BLaER1 (cell line): ENCODE results near the gene NEK11.

ENCODE experiments used
- H3K27ac ChIP-seq: shearing (Covaris generic); formaldehyde crosslinking; 2 replicates; pipeline ENCODE4 v1.8.1; 2022
- H3K27me3 ChIP-seq: shearing (Covaris generic); formaldehyde crosslinking; 2 replicates; pipeline ENCODE4 v1.8.1; 2022
- H3K36me3 ChIP-seq: shearing (Covaris generic); formaldehyde crosslinking; 2 replicates; pipeline ENCODE4 v1.8.1; 2022
- H3K4me1 ChIP-seq: shearing (Covaris generic); formaldehyde crosslinking; 2 replicates; pipeline ENCODE4 v1.8.1; 2022
- H3K4me2 ChIP-seq: shearing (Covaris generic); formaldehyde crosslinking; 2 replicates; pipeline ENCODE4 v1.8.1; 2022
- H3K4me3 ChIP-seq: shearing (Covaris generic); formaldehyde crosslinking; 2 replicates; pipeline ENCODE4 v1.8.1; 2022
- H3K9ac ChIP-seq: shearing (Covaris generic); formaldehyde crosslinking; 2 replicates; pipeline ENCODE4 v1.8.1; 2022
- H3K9me3 ChIP-seq: shearing (Covaris generic); formaldehyde crosslinking; 2 replicates; pipeline ENCODE4 v1.8.1; 2022
- H4K20me1 ChIP-seq: shearing (Covaris generic); formaldehyde crosslinking; 2 replicates; pipeline ENCODE4 v1.8.1; 2022
- Cebpa-rat ChIP-seq: shearing (Covaris generic); IDR thresholded peaks from 2 replicates; pipeline ENCODE4 v1.8.1; 2022

Gene NEK11

GRCh38 chr3:131007782-131008181 lies 18.9 kb upstream of the NEK11 start:
- no peak overlapping the region for H3K4me3 ChIP-seq
- peaks cover 73% of the 10 kb centered on the region for H3K36me3 ChIP-seq
- no peak overlapping the region for H3K4me2 ChIP-seq
- peak; percentile 63; the same call in 1 of the 2 replicates for TF ChIP-seq Cebpa-rat
- H3K9ac ChIP-seq: no peak overlapping the region
- no peaks in the 10 kb centered on the region for H3K27me3 ChIP-seq
- no peaks in the 10 kb centered on the region; the same call in 1 of the 2 replicates for H3K4me1 ChIP-seq
- H4K20me1 ChIP-seq: no peaks in the 10 kb centered on the region
- no peaks in the 10 kb centered on the region for H3K9me3 ChIP-seq
- H3K27ac ChIP-seq: no peak overlapping the region

- H3K4me2 ChIP-seq: no peak overlapping the region
- no peaks in the 10 kb centered on the region for H3K9me3 ChIP-seq
- H3K27ac ChIP-seq: no peak overlapping the region
- no peak for TF ChIP-seq Cebpa-rat
- H3K4me3 ChIP-seq: no peak overlapping the region
- H3K4me1 ChIP-seq: no peaks in the 10 kb centered on the region; the same call in 1 of the 2 replicates
- no peak overlapping the region for H3K9ac ChIP-seq
- H3K36me3 ChIP-seq: peaks cover 75% of the 10 kb centered on the region
- no peaks in the 10 kb centered on the region for H4K20me1 ChIP-seq
- no peaks in the 10 kb centered on the region for H3K27me3 ChIP-seq
These were observed 18.4 kb upstream of the NEK11 start for GRCh38 chr3:131008326-131008725.

- no peaks in the 10 kb centered on the region; the same call in 1 of the 2 replicates for H3K4me1 ChIP-seq
- H4K20me1 ChIP-seq: no peaks in the 10 kb centered on the region
- H3K9me3 ChIP-seq: no peaks in the 10 kb centered on the region
- no peak overlapping the region for H3K27ac ChIP-seq
- H3K4me3 ChIP-seq: no peak overlapping the region
- H3K36me3 ChIP-seq: peaks cover 74% of the 10 kb centered on the region
- H3K4me2 ChIP-seq: no peak overlapping the region
- TF ChIP-seq Cebpa-rat: no peak
- no peak overlapping the region for H3K9ac ChIP-seq
- H3K27me3 ChIP-seq: no peaks in the 10 kb centered on the region
These were observed 17.0 kb upstream of the NEK11 start for GRCh38 chr3:131009698-131010097.

GRCh38 chr3:131018970-131019369 lies 7.7 kb upstream of the NEK11 start:
- Histone ChIP-seq H3K9ac (no peak overlapping the region), H3K27me3 (no peaks in the 10 kb centered on the region), H3K4me1 (peaks cover 17% of the 10 kb centered on the region), H3K9me3 (no peaks in the 10 kb centered on the region; the same call in 1 of the 2 replicates), H3K36me3 (peaks cover 56% of the 10 kb centered on the region), H3K4me2 (no peak overlapping the region), H3K4me3 (no peak overlapping the region), H4K20me1 (no peaks in the 10 kb centered on the region), H3K27ac (no peak overlapping the region)
- no peak for TF ChIP-seq Cebpa-rat

GRCh38 chr3:131020122-131020693 lies 6.5 kb upstream of the NEK11 start:
- Histone ChIP-seq H3K4me2 (peak overlapping the region; percentile 35), H3K4me1 (peaks cover 21% of the 10 kb centered on the region), H4K20me1 (no peaks in the 10 kb centered on the region), H3K9me3 (no peaks in the 10 kb centered on the region; the same call in 1 of the 2 replicates), H3K36me3 (peaks cover 51% of the 10 kb centered on the region), H3K4me3 (no peak overlapping the region), H3K9ac (no peak overlapping the region), H3K27ac (no peak overlapping the region), H3K27me3 (no peaks in the 10 kb centered on the region)
- no peak for TF ChIP-seq Cebpa-rat

- TF ChIP-seq Cebpa-rat: no peak
- H3K4me3 ChIP-seq: peak overlapping the region; percentile 77; the same call in 1 of the 2 replicates
- peak overlapping the region; percentile 86 for H3K4me2 ChIP-seq
- H3K27ac ChIP-seq: no peak overlapping the region
- no peaks in the 10 kb centered on the region; the same call in 1 of the 2 replicates for H3K9me3 ChIP-seq
- peaks cover 24% of the 10 kb centered on the region for H3K4me1 ChIP-seq
- peaks cover 19% of the 10 kb centered on the region for H3K36me3 ChIP-seq
- no peaks in the 10 kb centered on the region for H4K20me1 ChIP-seq
- no peak overlapping the region for H3K9ac ChIP-seq
- no peaks in the 10 kb centered on the region for H3K27me3 ChIP-seq
These were observed 1.1 kb upstream of the NEK11 start for GRCh38 chr3:131025539-131025938.

GRCh38 chr3:131028844-131029243 lies 2.2 kb downstream of the NEK11 start:
- H3K4me1 ChIP-seq: peaks cover 15% of the 10 kb centered on the region
- H3K36me3 ChIP-seq: peaks cover 9% of the 10 kb centered on the region
- no peak overlapping the region for H3K4me3 ChIP-seq
- H3K27me3 ChIP-seq: no peaks in the 10 kb centered on the region
- H4K20me1 ChIP-seq: no peaks in the 10 kb centered on the region
- no peak overlapping the region for H3K9ac ChIP-seq
- no peak for TF ChIP-seq Cebpa-rat
- no peak overlapping the region for H3K27ac ChIP-seq
- H3K4me2 ChIP-seq: no peak overlapping the region
- H3K9me3 ChIP-seq: no peaks in the 10 kb centered on the region; the same call in 1 of the 2 replicates

GRCh38 chr3:131031660-131032059 lies 5.0 kb downstream of the NEK11 start:
- H3K9me3 ChIP-seq: no peaks in the 10 kb centered on the region
- H3K27ac ChIP-seq: no peak overlapping the region
- no peak overlapping the region for H3K9ac ChIP-seq
- TF ChIP-seq Cebpa-rat: no peak
- no peaks in the 10 kb centered on the region for H3K36me3 ChIP-seq
- H3K4me2 ChIP-seq: no peak overlapping the region
- no peaks in the 10 kb centered on the region for H4K20me1 ChIP-seq
- no peaks in the 10 kb centered on the region for H3K27me3 ChIP-seq
- no peaks in the 10 kb centered on the region for H3K4me1 ChIP-seq
- H3K4me3 ChIP-seq: no peak overlapping the region

GRCh38 chr3:131033480-131034080 lies 6.9 kb downstream of the NEK11 start:
- H3K36me3 ChIP-seq: no peaks in the 10 kb centered on the region
- TF ChIP-seq Cebpa-rat: no peak
- no peaks in the 10 kb centered on the region for H3K4me1 ChIP-seq
- no peak overlapping the region for H3K9ac ChIP-seq
- H3K9me3 ChIP-seq: no peaks in the 10 kb centered on the region
- no peak overlapping the region for H3K4me2 ChIP-seq
- H4K20me1 ChIP-seq: no peaks in the 10 kb centered on the region
- H3K27me3 ChIP-seq: no peaks in the 10 kb centered on the region
- no peak overlapping the region for H3K27ac ChIP-seq
- H3K4me3 ChIP-seq: no peak overlapping the region

GRCh38 chr3:131036200-131036816 lies 9.6 kb downstream of the NEK11 start:
- no peak for TF ChIP-seq Cebpa-rat
- no peak overlapping the region for H3K9ac ChIP-seq
- H3K4me1 ChIP-seq: no peaks in the 10 kb centered on the region
- H4K20me1 ChIP-seq: no peaks in the 10 kb centered on the region
- no peak overlapping the region for H3K27ac ChIP-seq
- no peaks in the 10 kb centered on the region for H3K36me3 ChIP-seq
- H3K27me3 ChIP-seq: no peaks in the 10 kb centered on the region
- H3K4me3 ChIP-seq: no peak overlapping the region
- no peak overlapping the region for H3K4me2 ChIP-seq
- H3K9me3 ChIP-seq: no peaks in the 10 kb centered on the region
